IMR-90 (cell line): ENCODE measurements around the gene RALGPS2. TPM values are rescaled to one million over a fixed set of nuclear protein-coding genes. Genes with fewer than 3 reads are reported as not detected.

Experiments
- ATAC-seq: fragments of 200-7000 bp; cut with Tn5 transposase; 2 replicates; pipeline ENCODE4 v1.9.1; 2020; ENCODE audit warnings: low read depth, mild to moderate bottlenecking, moderate library complexity
- BruUV-seq: library from RNA; stranded (reverse); fragments of 400-500 nt; replicated peaks from 2 replicates; lab custom pipeline; 2021; lab: Mats Ljungman, UMichigan
- CTCF ChIA-PET: fragments of 300-600 bp; formaldehyde crosslinking; extraction: SDS; loops from one replicate; lab custom pipeline; 2021; ENCODE audit warnings: antibody characterized with exemption; lab: Yijun Ruan, JAX
- POLR2A ChIA-PET: fragments of 300-600 bp; sonication (Branson Sonifier 250); formaldehyde crosslinking; loops from one replicate; lab custom pipeline; 2022; ENCODE audit warnings: antibody characterized with exemption; ENCODE audit not compliant: unreplicated experiment; lab: Charles Lee
- DNase-seq: peaks from one replicate; pipeline ENCODE4 v3.0.0; 2013
- H2AFZ ChIP-seq: replicated peaks from 2 replicates; pipeline ENCODE3; 2013; ENCODE audit warnings: low read length, mild to moderate bottlenecking; ENCODE audit not compliant: poor library complexity
- H2AK5ac ChIP-seq: 2 replicates; pipeline ENCODE4 v1.6.1; 2013; ENCODE audit warnings: low read depth, low read length, inconsistent platforms
- H2AK9ac ChIP-seq: replicated peaks from 2 replicates; pipeline ENCODE3; 2013; ENCODE audit warnings: mild to moderate bottlenecking, low read depth, low read length, moderate library complexity; ENCODE audit not compliant: poor library complexity
- H2BK120ac ChIP-seq: 2 replicates; pipeline ENCODE4 v1.6.1; 2013; ENCODE audit warnings: low read depth, low read length, inconsistent platforms
- H2BK15ac ChIP-seq: 3 replicates; pipeline ENCODE4 v1.6.1; 2013; ENCODE audit warnings: low read depth, low read length, inconsistent platforms
- H2BK20ac ChIP-seq: 2 replicates; pipeline ENCODE4 v1.6.1; 2013; ENCODE audit warnings: low read depth, mild to moderate bottlenecking, inconsistent platforms, low read length, moderate library complexity
- H2BK5ac ChIP-seq: 2 replicates; pipeline ENCODE4 v1.6.1; 2013; ENCODE audit warnings: mild to moderate bottlenecking, low read depth, low read length, inconsistent platforms; ENCODE audit not compliant: poor library complexity, severe bottlenecking
- H3K14ac ChIP-seq: replicated peaks from 2 replicates; pipeline ENCODE4 v1.6.1; 2013; ENCODE audit warnings: low read depth, low read length, inconsistent platforms
- H3K18ac ChIP-seq: 2 replicates; pipeline ENCODE4 v1.6.1; 2013; ENCODE audit warnings: low read depth, low read length, control low read depth
- H3K23ac ChIP-seq: 2 replicates; pipeline ENCODE4 v1.6.1; 2013; ENCODE audit warnings: low read depth, low read length, inconsistent platforms
- H3K27ac ChIP-seq: 2 replicates; pipeline ENCODE4 v1.5.1; 2013; ENCODE audit warnings: mild to moderate bottlenecking, control low read depth, low read length; ENCODE audit not compliant: insufficient read depth
- H3K27me3 ChIP-seq: 2 replicates; pipeline ENCODE4 v1.6.1; 2013; ENCODE audit warnings: low read length; ENCODE audit not compliant: control insufficient read depth, insufficient read depth
- H3K36me3 ChIP-seq: 2 replicates; pipeline ENCODE4 v1.6.1; 2013; ENCODE audit warnings: low read length, mixed read lengths; ENCODE audit not compliant: control insufficient read depth, insufficient read depth
- H3K4ac ChIP-seq: 2 replicates; pipeline ENCODE4 v1.6.1; 2013; ENCODE audit warnings: low read depth, low read length, inconsistent platforms
- H3K4me1 ChIP-seq: 2 replicates; pipeline ENCODE4 v1.6.1; 2013; ENCODE audit warnings: low read length, mixed read lengths; ENCODE audit not compliant: control insufficient read depth, insufficient read depth
- H3K4me2 ChIP-seq: 2 replicates; pipeline ENCODE4 v1.6.1; 2013; ENCODE audit warnings: low read depth, mild to moderate bottlenecking, control low read depth, low read length, moderate library complexity
- H3K4me3 ChIP-seq: 2 replicates; pipeline ENCODE4 v1.5.1; 2013; ENCODE audit warnings: low read depth, mild to moderate bottlenecking, control low read depth, low read length, moderate library complexity; ENCODE audit not compliant: insufficient read depth
- H3K56ac ChIP-seq: 2 replicates; pipeline ENCODE4 v1.6.1; 2013; ENCODE audit warnings: low read length, inconsistent platforms; ENCODE audit not compliant: insufficient read depth; ENCODE audit errors: extremely low read depth
- H3K79me1 ChIP-seq, 2 experiments: 2 replicates each; pipeline ENCODE4 v1.6.1; 2013; ENCODE audit warnings: low read length in 2 of 2, inconsistent platforms in 1 of 2, low read depth in 1 of 2
- H3K9ac ChIP-seq: 2 replicates; pipeline ENCODE4 v1.6.1; 2013; ENCODE audit warnings: low read depth, low read length, control low read depth
- H3K9me1 ChIP-seq: 2 replicates; pipeline ENCODE4 v1.6.1; 2013; ENCODE audit warnings: low read length, inconsistent platforms; ENCODE audit not compliant: insufficient read depth
- H3K9me3 ChIP-seq: 2 replicates; pipeline ENCODE4 v1.6.1; 2013; ENCODE audit warnings: low read length; ENCODE audit not compliant: control insufficient read depth, insufficient read depth
- H4K20me1 ChIP-seq: 2 replicates; pipeline ENCODE4 v1.6.1; 2013; ENCODE audit warnings: low read length, inconsistent platforms; ENCODE audit not compliant: insufficient read depth
- H4K5ac ChIP-seq: 2 replicates; pipeline ENCODE4 v1.6.1; 2013; ENCODE audit warnings: mild to moderate bottlenecking, low read depth, low read length, control low read depth
- H4K8ac ChIP-seq, 2 experiments: 2 replicates each; pipeline ENCODE4 v1.6.1; 2013; ENCODE audit warnings: low read depth in 2 of 2, low read length in 2 of 2, control low read depth in 1 of 2, inconsistent platforms in 1 of 2
- H4K91ac ChIP-seq: 2 replicates; pipeline ENCODE4 v1.6.1; 2013; ENCODE audit warnings: low read depth, low read length, inconsistent platforms; ENCODE audit not compliant: insufficient read depth
- FOS ChIP-seq: fragments of 150-350 bp; IDR thresholded peaks from 2 replicates; pipeline ENCODE4 v1.6.1; 2016; ENCODE audit warnings: low read depth, low read length
- MAFK ChIP-seq: IDR thresholded peaks from 2 replicates; pipeline ENCODE4 v1.6.1; 2012; ENCODE audit warnings: low read depth, low read length, improper control_type of control experiment
- NFE2L2 ChIP-seq: fragments of 150-350 bp; IDR thresholded peaks from 2 replicates; pipeline ENCODE4 v1.6.1; 2016; ENCODE audit warnings: low read depth, mild to moderate bottlenecking, low read length
- RAD21 ChIP-seq: IDR thresholded peaks from 2 replicates; pipeline ENCODE4 v1.6.1; 2012; ENCODE audit warnings: low read length, improper control_type of control experiment
- RCOR1 ChIP-seq: IDR thresholded peaks from 2 replicates; pipeline ENCODE4 v1.6.1; 2012; ENCODE audit warnings: mild to moderate bottlenecking, low read length, improper control_type of control experiment; ENCODE audit not compliant: insufficient replicate concordance
- RFX5 ChIP-seq: IDR thresholded peaks from 2 replicates; pipeline ENCODE4 v1.8.0; 2012; ENCODE audit warnings: low read depth, mild to moderate bottlenecking, low read length, moderate library complexity
- SMC3 ChIP-seq: fragments of 150-350 bp; IDR thresholded peaks from 2 replicates; pipeline ENCODE4 v1.6.1; 2016; ENCODE audit warnings: low read depth, mild to moderate bottlenecking, antibody characterized with exemption, low read length, moderate library complexity
- USF2 ChIP-seq: fragments of 150-350 bp; IDR thresholded peaks from 2 replicates; pipeline ENCODE4 v1.6.1; 2017; ENCODE audit warnings: mild to moderate bottlenecking, antibody characterized with exemption, low read length, low read depth
- WGBS, 2 experiments: methylation state at CpG; one replicate each; pipeline versions ENCODE4 v1.1.5 to v1.1.7; 2013; ENCODE audit warnings: missing lambda C conversion rate in 2 of 2; ENCODE audit not compliant: insufficient read length in 1 of 2; ENCODE audit errors: extremely low coverage in 2 of 2; 5-methylcytosine and 5-hydroxymethylcytosine counted together
- dilution Hi-C: fragments of 300-500 bp; cut with HindIII; formaldehyde crosslinking; loops from one replicate; pipeline ENCODE4 v1.14.3; 2018; ENCODE audit warnings: low sequenced_read_pairs; ENCODE audit not compliant: unreplicated experiment
- in situ Hi-C: fragments of 300-500 bp; cut with MboI; formaldehyde crosslinking; loops from 3 replicates; pipeline ENCODE4 v1.14.3; 2019; ENCODE audit warnings: low sequenced_read_pairs, inconsistent platforms, mixed read lengths
- intact Hi-C: fragments of 100-400 bp; cut with micrococcal nuclease; formaldehyde crosslinking; loops from 2 replicates; pipeline ENCODE4 v1.10.0; 2022
- polyA plus RNA-seq, 3 experiments: library from polyadenylated mRNA; depleted of rRNA; stranded (reverse); fragments of >200 nt; gene quantifications; 2 replicates each; pipeline ENCODE4 v1.2.3, GENCODE V29; 2012; ENCODE audit warnings: low replicate concordance in 1 of 3
- total RNA-seq: library from RNA; depleted of rRNA; stranded (reverse); fragments of >200 nt; gene quantifications from 2 replicates; pipeline ENCODE4 v1.2.3, GENCODE V29; 2012
- TF ChIP-seq, protein P1 (sequence below): conservative IDR thresholded peaks from 2 replicates; pipeline ENCODE4 v1.5.1; 2012; ENCODE audit warnings: mild to moderate bottlenecking, low read depth, low read length, improper control_type of control experiment
- TF ChIP-seq, protein P2 (sequence below): fragments of 150-350 bp; IDR thresholded peaks from 2 replicates; pipeline ENCODE4 v1.6.1; 2016; ENCODE audit warnings: low read depth, mild to moderate bottlenecking, low read length, moderate library complexity, borderline replicate concordance

RALGPS2 gene
- total and polyA plus RNA-seq, 2 of the 4 experiments (the other 2 are of a cell fraction): 13.8 to 148 TPM

DNA sequence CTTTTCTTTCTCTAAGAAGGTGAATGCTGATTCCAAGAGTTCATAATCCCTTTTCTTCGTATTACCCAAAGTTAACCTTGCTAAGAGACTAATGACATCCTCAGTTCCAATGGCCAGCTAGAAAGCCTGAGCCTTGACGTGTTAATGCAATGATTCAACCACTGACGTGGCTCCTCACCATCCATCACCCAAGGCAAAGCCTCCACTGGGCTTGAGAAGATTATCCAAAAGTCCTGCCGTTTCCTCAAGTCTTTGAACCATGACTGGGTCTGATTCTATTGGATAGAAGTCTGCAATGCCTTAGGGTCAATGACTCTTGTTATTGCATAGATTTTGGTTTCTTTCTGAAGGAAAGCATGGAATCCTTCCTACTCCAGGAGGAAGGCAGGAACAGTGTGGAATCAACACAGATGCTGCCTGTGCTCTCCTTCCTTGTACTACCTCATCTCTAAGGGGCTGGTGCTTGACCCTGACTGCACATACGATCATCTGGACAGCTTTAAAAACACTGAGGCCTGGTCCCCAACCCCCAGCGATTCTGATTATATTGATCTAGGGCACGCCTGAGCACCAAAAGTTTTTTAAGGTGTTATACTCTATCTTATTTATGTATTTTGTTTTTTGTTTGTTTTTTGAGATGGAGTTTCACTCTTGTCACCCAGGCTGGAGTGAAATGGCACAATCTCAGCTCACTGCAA lies 215.2 kb downstream of the RALGPS2 start:
- in situ Hi-C loops: no loop called here
- Histone ChIP-seq H4K5ac (no peak overlapping the region), H4K91ac (peak overlapping the region; percentile 23; the same call in 1 of the 2 replicates), H3K36me3 (no peaks in the 10 kb centered on the region), H2BK5ac (no peak overlapping the region), H3K27ac (no peak overlapping the region), H3K79me1 (no peaks in the 10 kb centered on the region), H4K20me1 (no peaks in the 10 kb centered on the region), H3K9ac (no peak overlapping the region), H2BK20ac (peak overlapping the region; percentile 42; the same call in 1 of the 2 replicates), H3K4me1 (peaks cover 7% of the 10 kb centered on the region), H2AFZ (no peak overlapping the region), H2AK9ac (no peak overlapping the region), H2BK15ac (no peak overlapping the region), H4K8ac (no peak overlapping the region; a peak in 1 of 4 replicates), H3K4me3 (no peak overlapping the region), H2AK5ac (0 out of 2 replicates have a peak overlapping the region, but pooled peaks have one; percentile 55), H3K4ac (peak overlapping the region; percentile 11; the same call in 1 of the 2 replicates), H3K23ac (no peak overlapping the region; the same call in 1 of the 2 replicates), H3K27me3 (no peaks in the 10 kb centered on the region), H3K4me2 (no peak overlapping the region), H3K18ac (no peak overlapping the region), H3K9me3 (no peaks in the 10 kb centered on the region), H3K14ac (0 out of 2 replicates have a peak overlapping the region, but pooled peaks have one; percentile 34), H3K56ac (no peak overlapping the region), H3K9me1 (0 out of 2 replicates have a peak, but pooled peaks cover 7% of the 10 kb centered on the region), H2BK120ac (peak overlapping the region; percentile 53)
- CTCF ChIA-PET: no interaction called here
- DNase-seq (peak; percentile 89), ATAC-seq (peak; percentile 46)
- BruUV-seq: no TSS peak
- POLR2A ChIA-PET: no interaction called here
- dilution Hi-C loops: no loop called here
- no CpG with 5 or more reads among the region's 7 CpGs for WGBS, 2 experiments
- no peak for TF ChIP-seq USF2
- TF ChIP-seq, protein P1, sequence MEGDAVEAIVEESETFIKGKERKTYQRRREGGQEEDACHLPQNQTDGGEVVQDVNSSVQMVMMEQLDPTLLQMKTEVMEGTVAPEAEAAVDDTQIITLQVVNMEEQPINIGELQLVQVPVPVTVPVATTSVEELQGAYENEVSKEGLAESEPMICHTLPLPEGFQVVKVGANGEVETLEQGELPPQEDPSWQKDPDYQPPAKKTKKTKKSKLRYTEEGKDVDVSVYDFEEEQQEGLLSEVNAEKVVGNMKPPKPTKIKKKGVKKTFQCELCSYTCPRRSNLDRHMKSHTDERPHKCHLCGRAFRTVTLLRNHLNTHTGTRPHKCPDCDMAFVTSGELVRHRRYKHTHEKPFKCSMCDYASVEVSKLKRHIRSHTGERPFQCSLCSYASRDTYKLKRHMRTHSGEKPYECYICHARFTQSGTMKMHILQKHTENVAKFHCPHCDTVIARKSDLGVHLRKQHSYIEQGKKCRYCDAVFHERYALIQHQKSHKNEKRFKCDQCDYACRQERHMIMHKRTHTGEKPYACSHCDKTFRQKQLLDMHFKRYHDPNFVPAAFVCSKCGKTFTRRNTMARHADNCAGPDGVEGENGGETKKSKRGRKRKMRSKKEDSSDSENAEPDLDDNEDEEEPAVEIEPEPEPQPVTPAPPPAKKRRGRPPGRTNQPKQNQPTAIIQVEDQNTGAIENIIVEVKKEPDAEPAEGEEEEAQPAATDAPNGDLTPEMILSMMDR: no peak
- no peak for TF ChIP-seq MAFK
- no peak for TF ChIP-seq SMC3
- TF ChIP-seq NFE2L2: no peak
- TF ChIP-seq RCOR1: no peak
- peak; percentile 63; the same call in 1 of the 2 replicates for TF ChIP-seq RFX5
- TF ChIP-seq, protein P2, sequence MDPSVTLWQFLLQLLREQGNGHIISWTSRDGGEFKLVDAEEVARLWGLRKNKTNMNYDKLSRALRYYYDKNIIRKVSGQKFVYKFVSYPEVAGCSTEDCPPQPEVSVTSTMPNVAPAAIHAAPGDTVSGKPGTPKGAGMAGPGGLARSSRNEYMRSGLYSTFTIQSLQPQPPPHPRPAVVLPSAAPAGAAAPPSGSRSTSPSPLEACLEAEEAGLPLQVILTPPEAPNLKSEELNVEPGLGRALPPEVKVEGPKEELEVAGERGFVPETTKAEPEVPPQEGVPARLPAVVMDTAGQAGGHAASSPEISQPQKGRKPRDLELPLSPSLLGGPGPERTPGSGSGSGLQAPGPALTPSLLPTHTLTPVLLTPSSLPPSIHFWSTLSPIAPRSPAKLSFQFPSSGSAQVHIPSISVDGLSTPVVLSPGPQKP: no peak
- 0 out of 2 replicates have a peak, but pooled peaks have one; percentile 3 for TF ChIP-seq FOS
- no peak for TF ChIP-seq RAD21
- intact Hi-C loops: no loop called here
